Activated naive CD8-positive, alpha-beta T cell treated with anti-CD3 and anti-CD28 coated beads for 36 hours (primary cell): Measurements from ENCODE around the gene DICER1. TPM values are rescaled to one million over a fixed set of nuclear protein-coding genes. Genes with fewer than 3 reads are reported as not detected.
A peak's percentile ranks its signal among the peaks of the same experiment; 100 is the strongest.

Experiments used
- DNase-seq: peaks from one replicate; pipeline ENCODE4 v3.0.0; 2021
- H3K27ac Mint-ChIP-seq: one replicate; pipeline ENCODE4 v1.8.0; 2022; ENCODE audit warnings: mild to moderate bottlenecking, moderate library complexity, mixed read lengths
- H3K27me3 Mint-ChIP-seq: one replicate; pipeline ENCODE4 v1.8.0; 2022; ENCODE audit warnings: mild to moderate bottlenecking, mixed read lengths
- H3K36me3 Mint-ChIP-seq: one replicate; pipeline ENCODE4 v1.8.0; 2021; ENCODE audit warnings: mild to moderate bottlenecking, mixed read lengths
- H3K4me1 Mint-ChIP-seq: one replicate; pipeline ENCODE4 v1.8.0; 2021; ENCODE audit warnings: mixed read lengths
- H3K4me3 Mint-ChIP-seq: one replicate; pipeline ENCODE4 v1.8.0; 2022; ENCODE audit warnings: mild to moderate bottlenecking, moderate library complexity, mixed read lengths
- H3K9me3 Mint-ChIP-seq: one replicate; pipeline ENCODE4 v1.8.0; 2022; ENCODE audit warnings: mixed read lengths
- total RNA-seq, 2 experiments: library from RNA; stranded (reverse); gene quantifications; one replicate each; pipeline ENCODE4 v1.2.3, GENCODE V29; 2021

Gene DICER1
- total RNA-seq, 2 experiments from 2014 or later = 53.1 to 60.3 TPM

GRCh38 chr14:95101736-95102679 is 55.3 kb downstream of the DICER1 start:
- Mint-ChIP-seq H3K36me3 (peaks cover 40% of the 10 kb centered on the region), H3K27ac (no peak overlapping the region), H3K4me1 (peaks cover 16% of the 10 kb centered on the region), H3K4me3 (no peak overlapping the region), H3K27me3 (no peaks in the 10 kb centered on the region), H3K9me3 (no peaks in the 10 kb centered on the region)
- no peak for DNase-seq

DNA sequence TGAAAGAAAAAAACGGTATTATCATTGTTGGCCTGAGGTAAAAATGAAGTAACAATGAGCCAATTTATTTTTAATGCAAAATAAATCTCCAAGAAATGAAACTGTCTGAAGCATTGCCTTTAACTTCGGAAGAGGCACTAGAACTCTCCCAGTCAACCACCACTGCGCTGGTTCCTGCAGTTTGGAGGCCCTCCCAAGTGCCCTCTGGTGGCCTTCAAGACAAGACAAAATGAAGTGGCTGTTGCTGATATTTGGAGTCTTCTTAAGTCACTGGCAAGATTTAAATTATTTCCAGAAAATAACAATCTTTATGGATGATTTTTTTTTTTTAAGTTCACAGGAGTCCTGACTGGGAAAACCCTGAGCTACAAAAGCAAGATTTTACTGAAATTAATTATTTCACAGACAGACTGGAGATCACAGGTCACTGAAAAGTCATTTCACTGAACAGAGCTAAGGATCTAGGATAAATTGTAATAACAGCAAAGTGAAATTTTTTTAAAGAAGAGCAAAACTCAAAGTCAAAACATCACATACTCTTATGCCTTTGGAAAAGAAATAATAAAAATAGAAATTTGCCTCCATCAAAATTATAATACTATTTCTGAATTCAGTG is 58.2 kb downstream of the DICER1 start:
- no peaks in the 10 kb centered on the region for H3K9me3 Mint-ChIP-seq
- DNase-seq = peak; percentile 5
- H3K36me3 Mint-ChIP-seq = peaks cover 29% of the 10 kb centered on the region
- peaks cover 16% of the 10 kb centered on the region for H3K4me1 Mint-ChIP-seq
- no peak overlapping the region for H3K27ac Mint-ChIP-seq
- H3K27me3 Mint-ChIP-seq = no peaks in the 10 kb centered on the region
- H3K4me3 Mint-ChIP-seq = no peak overlapping the region

GRCh38 chr14:95097385-95097784 is 59.9 kb downstream of the DICER1 start:
- Mint-ChIP-seq H3K27me3 (no peaks in the 10 kb centered on the region), H3K9me3 (no peaks in the 10 kb centered on the region), H3K27ac (no peak overlapping the region), H3K4me1 (peaks cover 16% of the 10 kb centered on the region), H3K4me3 (no peak overlapping the region), H3K36me3 (peaks cover 17% of the 10 kb centered on the region)
- DNase-seq = no peak

GRCh38 chr14:95096476-95096875 is 60.9 kb downstream of the DICER1 start:
- Mint-ChIP-seq H3K36me3 (peaks cover 13% of the 10 kb centered on the region), H3K4me3 (no peak overlapping the region)

GRCh38 chr14:95095996-95096395 is 61.3 kb downstream of the DICER1 start:
- no peak overlapping the region for H3K27ac Mint-ChIP-seq
- H3K36me3 Mint-ChIP-seq = peaks cover 13% of the 10 kb centered on the region
- no peaks in the 10 kb centered on the region for H3K9me3 Mint-ChIP-seq
- H3K4me1 Mint-ChIP-seq = peaks cover 16% of the 10 kb centered on the region
- no peak overlapping the region for H3K4me3 Mint-ChIP-seq
- no peaks in the 10 kb centered on the region for H3K27me3 Mint-ChIP-seq
- no peak for DNase-seq

More at GRCh38 chr14:95096476-95096875, 60.9 kb downstream of the DICER1 start:
- Mint-ChIP-seq H3K9me3 (no peaks in the 10 kb centered on the region), H3K4me1 (peaks cover 16% of the 10 kb centered on the region), H3K27me3 (no peaks in the 10 kb centered on the region), H3K27ac (no peak overlapping the region)
- DNase-seq = no peak

DNA sequence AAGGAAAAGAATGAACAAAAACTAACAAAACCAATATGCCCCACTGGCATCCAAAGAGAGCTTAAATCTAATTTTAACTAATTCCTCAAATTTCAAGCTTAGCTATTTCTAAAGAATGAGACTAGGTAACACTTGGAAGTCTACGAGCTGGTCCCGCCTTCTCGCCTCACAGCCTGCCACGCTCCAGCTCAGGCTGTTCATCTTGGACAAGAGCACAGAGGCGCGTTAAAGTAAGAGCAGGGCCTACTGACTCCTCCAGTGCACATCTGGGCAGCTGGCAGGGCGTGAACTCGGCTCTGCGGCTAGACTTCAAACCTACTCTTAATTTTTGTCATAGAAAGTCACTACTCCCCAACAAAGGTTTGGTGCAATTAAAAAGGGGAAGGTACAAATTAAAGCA is 64.6 kb downstream of the DICER1 start:
- no peaks in the 10 kb centered on the region for H3K4me1 Mint-ChIP-seq
- DNase-seq = no peak
- no peaks in the 10 kb centered on the region for H3K9me3 Mint-ChIP-seq
- H3K4me3 Mint-ChIP-seq = no peak overlapping the region
- peak overlapping the region; percentile 2 for H3K27ac Mint-ChIP-seq
- H3K36me3 Mint-ChIP-seq = peaks cover 14% of the 10 kb centered on the region
- no peaks in the 10 kb centered on the region for H3K27me3 Mint-ChIP-seq

GRCh38 chr14:95091581-95091980 is 65.7 kb downstream of the DICER1 start:
- H3K27ac Mint-ChIP-seq = no peak overlapping the region
- no peaks in the 10 kb centered on the region for H3K4me1 Mint-ChIP-seq
- DNase-seq = no peak
- no peaks in the 10 kb centered on the region for H3K27me3 Mint-ChIP-seq
- H3K36me3 Mint-ChIP-seq = peaks cover 11% of the 10 kb centered on the region
- no peaks in the 10 kb centered on the region for H3K9me3 Mint-ChIP-seq
- no peak overlapping the region for H3K4me3 Mint-ChIP-seq

GRCh38 chr14:95088665-95089064 is 68.7 kb downstream of the DICER1 start:
- H3K9me3 Mint-ChIP-seq = no peaks in the 10 kb centered on the region
- no peak for DNase-seq
- no peaks in the 10 kb centered on the region for H3K27me3 Mint-ChIP-seq
- no peaks in the 10 kb centered on the region for H3K4me1 Mint-ChIP-seq
- no peak overlapping the region for H3K27ac Mint-ChIP-seq
- peaks cover 19% of the 10 kb centered on the region for H3K36me3 Mint-ChIP-seq
- no peak overlapping the region for H3K4me3 Mint-ChIP-seq

DNA sequence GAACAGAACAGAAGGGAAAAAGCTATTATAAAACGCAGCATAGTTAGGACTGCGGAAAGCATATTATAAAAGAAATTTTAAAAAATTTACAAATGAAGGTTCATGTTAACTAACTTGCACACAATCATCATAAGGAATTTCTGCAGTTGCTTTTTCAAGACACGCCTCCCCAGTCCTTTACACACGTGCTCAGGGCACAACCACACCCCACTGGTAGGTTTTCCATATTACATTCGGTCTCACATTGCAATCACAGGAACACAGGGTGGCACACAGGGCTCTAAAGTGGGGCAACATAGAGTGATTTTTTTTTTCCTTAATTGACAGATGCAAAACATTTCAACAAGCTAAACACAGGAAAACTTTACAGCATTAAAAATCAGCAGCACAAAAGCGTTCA is 69.7 kb downstream of the DICER1 start:
- Mint-ChIP-seq H3K4me3 (no peak overlapping the region), H3K27ac (peak overlapping the region; percentile 43), H3K36me3 (peaks cover 19% of the 10 kb centered on the region), H3K4me1 (no peaks in the 10 kb centered on the region), H3K27me3 (no peaks in the 10 kb centered on the region), H3K9me3 (no peaks in the 10 kb centered on the region)
- no peak for DNase-seq

DNA sequence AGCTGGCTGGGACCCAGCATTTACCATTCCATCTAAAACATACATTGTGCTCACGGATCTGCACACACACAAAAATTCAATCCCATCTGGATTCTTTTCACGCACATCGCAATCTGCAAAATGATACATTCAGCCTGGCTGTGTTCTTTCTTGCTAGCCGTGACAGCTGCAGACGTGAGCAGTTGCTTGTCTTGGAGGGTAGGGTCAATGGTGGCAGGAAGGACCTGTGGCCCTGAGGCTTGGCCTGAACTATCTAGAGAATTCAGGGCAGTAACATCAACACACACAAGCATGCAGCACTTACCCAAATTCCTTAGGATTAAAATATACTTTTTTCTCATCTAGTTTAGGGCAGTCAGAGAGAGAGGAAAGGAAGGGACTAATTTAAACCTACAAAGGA is 72.0 kb downstream of the DICER1 start:
- H3K36me3 Mint-ChIP-seq = peaks cover 23% of the 10 kb centered on the region
- no peaks in the 10 kb centered on the region for H3K4me1 Mint-ChIP-seq
- H3K9me3 Mint-ChIP-seq = no peaks in the 10 kb centered on the region
- no peaks in the 10 kb centered on the region for H3K27me3 Mint-ChIP-seq
- H3K27ac Mint-ChIP-seq = no peak overlapping the region
- H3K4me3 Mint-ChIP-seq = no peak overlapping the region
- DNase-seq = no peak

DNA sequence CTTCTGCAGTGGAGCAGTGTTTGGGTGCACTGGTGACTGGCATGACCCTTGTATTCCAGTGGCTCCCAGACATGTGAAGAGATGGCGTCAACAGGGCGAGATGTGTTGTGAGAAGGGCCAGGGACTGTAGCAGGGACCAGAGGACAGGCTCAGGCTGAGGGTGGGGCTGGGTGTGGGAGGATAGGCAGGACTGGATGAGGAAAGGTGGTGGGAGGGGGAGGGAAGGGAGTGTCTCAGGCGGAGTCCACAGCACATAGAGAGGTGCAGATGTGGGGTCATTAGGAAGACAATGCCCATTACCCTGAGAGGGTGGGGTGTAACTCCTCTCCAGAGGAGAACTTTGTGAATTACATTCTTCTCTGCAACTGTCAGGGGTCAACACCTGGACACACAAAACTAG is 78.5 kb downstream of the DICER1 start:
- no peak for DNase-seq
- Mint-ChIP-seq H3K9me3 (no peaks in the 10 kb centered on the region), H3K4me3 (no peak overlapping the region), H3K4me1 (no peaks in the 10 kb centered on the region), H3K27ac (no peak overlapping the region), H3K36me3 (peaks cover 4% of the 10 kb centered on the region), H3K27me3 (no peaks in the 10 kb centered on the region)

GRCh38 chr14:95077345-95077744 is 80.0 kb downstream of the DICER1 start:
- Mint-ChIP-seq H3K9me3 (peaks cover 2% of the 10 kb centered on the region), H3K4me3 (no peak overlapping the region), H3K27me3 (peaks cover 4% of the 10 kb centered on the region), H3K27ac (no peak overlapping the region), H3K4me1 (no peaks in the 10 kb centered on the region), H3K36me3 (peaks cover 1% of the 10 kb centered on the region)
- no peak for DNase-seq

- no peaks in the 10 kb centered on the region for H3K4me1 Mint-ChIP-seq
- H3K4me3 Mint-ChIP-seq = no peak overlapping the region
- H3K27me3 Mint-ChIP-seq = peaks cover 4% of the 10 kb centered on the region
- H3K27ac Mint-ChIP-seq = no peak overlapping the region
- H3K36me3 Mint-ChIP-seq = no peaks in the 10 kb centered on the region
- H3K9me3 Mint-ChIP-seq = peaks cover 2% of the 10 kb centered on the region
- DNase-seq = no peak
Observed at GRCh38 chr14:95075789-95076188, 81.5 kb downstream of the DICER1 start.

- peaks cover 2% of the 10 kb centered on the region for H3K9me3 Mint-ChIP-seq
- no peak overlapping the region for H3K27ac Mint-ChIP-seq
- H3K4me3 Mint-ChIP-seq = no peak overlapping the region
- no peak for DNase-seq
- peaks cover 4% of the 10 kb centered on the region for H3K27me3 Mint-ChIP-seq
- H3K4me1 Mint-ChIP-seq = no peaks in the 10 kb centered on the region
- H3K36me3 Mint-ChIP-seq = no peaks in the 10 kb centered on the region
Observed at GRCh38 chr14:95073947-95074346, 83.4 kb downstream of the DICER1 start.

DNA sequence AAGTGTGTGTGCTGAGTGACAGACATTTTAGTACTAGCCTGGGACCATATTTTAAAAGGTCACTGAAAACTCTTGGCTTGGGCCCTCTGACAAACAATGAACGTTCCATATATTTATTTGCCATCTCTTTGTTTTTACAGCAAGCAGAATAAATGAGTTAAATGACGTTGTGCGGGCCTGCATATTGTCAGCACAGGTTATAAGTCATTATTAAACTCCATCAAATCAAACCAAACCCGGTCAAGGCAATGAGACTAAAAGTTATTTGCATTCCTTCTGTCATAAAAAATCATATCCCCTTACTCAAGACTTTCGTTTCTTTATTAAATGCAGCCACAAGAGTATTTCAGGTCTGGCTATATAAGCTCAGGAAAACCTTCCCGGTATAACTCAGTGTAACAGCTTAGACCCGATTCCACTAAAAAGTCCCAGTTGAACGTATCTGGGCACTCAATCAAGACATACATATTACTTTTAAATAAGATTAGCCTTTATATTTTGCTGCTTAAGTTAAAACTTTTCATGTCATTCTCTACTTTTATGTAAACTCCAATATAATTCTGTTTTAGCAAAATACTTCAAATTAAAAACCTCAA is 84.9 kb downstream of the DICER1 start:
- H3K4me3 Mint-ChIP-seq = no peak overlapping the region
- H3K27ac Mint-ChIP-seq = no peak overlapping the region
- peaks cover 2% of the 10 kb centered on the region for H3K9me3 Mint-ChIP-seq
- H3K36me3 Mint-ChIP-seq = no peaks in the 10 kb centered on the region
- peaks cover 8% of the 10 kb centered on the region for H3K27me3 Mint-ChIP-seq
- no peak for DNase-seq
- no peaks in the 10 kb centered on the region for H3K4me1 Mint-ChIP-seq
